GM12864 (cell line): ENCODE results near the gene ARNT2.
"Not testable (repeated sequence)": the region's sequence is repeated elsewhere in the genome, so short reads cannot be mapped to it uniquely, and the experiment has no call there.

Experiments used
- DNase-seq: peaks from one replicate; pipeline ENCODE4 v3.0.0-alpha.2; 2011; ENCODE audit warnings: low read depth
- H3K4me3 ChIP-seq: 2 replicates; pipeline ENCODE4 v1.5.1; 2011; ENCODE audit warnings: mild to moderate bottlenecking, low read depth, low read length, control low read depth
- TF ChIP-seq, protein P1 (sequence below): IDR thresholded peaks from 2 replicates; pipeline ENCODE4 v1.5.1; 2011; ENCODE audit warnings: low read depth, mild to moderate bottlenecking, moderate library complexity, low read length, control low read depth, inconsistent platforms; ENCODE audit errors: missing control alignments

Gene ARNT2

GRCh38 chr15:80507638-80508316 lies 103.6 kb downstream of the ARNT2 start:
- DNase-seq = no peak
- no peak overlapping the region for H3K4me3 ChIP-seq
- TF ChIP-seq, protein P1, sequence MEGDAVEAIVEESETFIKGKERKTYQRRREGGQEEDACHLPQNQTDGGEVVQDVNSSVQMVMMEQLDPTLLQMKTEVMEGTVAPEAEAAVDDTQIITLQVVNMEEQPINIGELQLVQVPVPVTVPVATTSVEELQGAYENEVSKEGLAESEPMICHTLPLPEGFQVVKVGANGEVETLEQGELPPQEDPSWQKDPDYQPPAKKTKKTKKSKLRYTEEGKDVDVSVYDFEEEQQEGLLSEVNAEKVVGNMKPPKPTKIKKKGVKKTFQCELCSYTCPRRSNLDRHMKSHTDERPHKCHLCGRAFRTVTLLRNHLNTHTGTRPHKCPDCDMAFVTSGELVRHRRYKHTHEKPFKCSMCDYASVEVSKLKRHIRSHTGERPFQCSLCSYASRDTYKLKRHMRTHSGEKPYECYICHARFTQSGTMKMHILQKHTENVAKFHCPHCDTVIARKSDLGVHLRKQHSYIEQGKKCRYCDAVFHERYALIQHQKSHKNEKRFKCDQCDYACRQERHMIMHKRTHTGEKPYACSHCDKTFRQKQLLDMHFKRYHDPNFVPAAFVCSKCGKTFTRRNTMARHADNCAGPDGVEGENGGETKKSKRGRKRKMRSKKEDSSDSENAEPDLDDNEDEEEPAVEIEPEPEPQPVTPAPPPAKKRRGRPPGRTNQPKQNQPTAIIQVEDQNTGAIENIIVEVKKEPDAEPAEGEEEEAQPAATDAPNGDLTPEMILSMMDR = no peak

DNA sequence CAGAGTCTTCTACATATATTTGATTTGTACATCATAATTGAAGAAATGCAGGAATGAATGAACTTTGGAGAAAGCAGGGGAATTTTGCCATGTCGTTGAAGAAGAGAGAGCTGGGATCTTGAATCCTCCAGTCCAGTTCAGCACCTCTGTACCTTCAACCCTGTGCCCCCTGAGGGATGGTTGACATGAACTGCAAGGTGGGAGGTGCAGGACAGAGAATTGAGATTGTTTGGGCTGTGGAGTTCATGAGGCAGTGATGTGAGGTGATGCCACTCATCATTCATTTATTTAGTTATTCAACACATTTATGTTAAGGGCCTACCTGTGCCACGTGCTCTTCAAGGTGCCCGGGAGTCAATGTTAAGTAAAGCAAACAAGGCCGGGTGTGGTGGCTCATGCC lies 104.6 kb downstream of the ARNT2 start:
- no peak for DNase-seq
- H3K4me3 ChIP-seq = no peak overlapping the region
- TF ChIP-seq, protein P1 = no peak

DNA sequence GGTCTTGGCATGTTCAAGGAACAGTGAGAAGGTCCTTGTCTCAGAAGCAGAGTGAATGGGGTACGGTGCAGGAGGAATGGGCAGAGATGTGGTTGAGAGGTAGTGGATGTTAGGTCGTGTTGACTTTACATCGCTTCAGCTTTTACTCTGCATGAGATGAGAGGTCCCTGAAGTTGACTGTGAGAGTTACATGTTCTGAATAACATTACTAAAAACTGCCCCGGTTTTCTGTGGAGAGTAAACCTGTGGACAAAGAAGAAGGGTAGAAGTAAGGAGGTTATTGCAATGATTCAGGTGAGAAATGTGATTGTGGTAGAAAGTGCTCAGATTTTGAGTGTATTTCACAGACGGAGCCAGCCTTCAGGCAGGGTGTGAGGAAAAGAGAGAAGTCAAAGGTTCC lies 105.6 kb downstream of the ARNT2 start:
- no peak for DNase-seq
- no peak overlapping the region for H3K4me3 ChIP-seq
- TF ChIP-seq, protein P1 = no peak

- not testable (repeated sequence) for DNase-seq, H3K4me3 ChIP-seq
Measured at GRCh38 chr15:80510985-80511384, 106.8 kb downstream of the ARNT2 start.

DNA sequence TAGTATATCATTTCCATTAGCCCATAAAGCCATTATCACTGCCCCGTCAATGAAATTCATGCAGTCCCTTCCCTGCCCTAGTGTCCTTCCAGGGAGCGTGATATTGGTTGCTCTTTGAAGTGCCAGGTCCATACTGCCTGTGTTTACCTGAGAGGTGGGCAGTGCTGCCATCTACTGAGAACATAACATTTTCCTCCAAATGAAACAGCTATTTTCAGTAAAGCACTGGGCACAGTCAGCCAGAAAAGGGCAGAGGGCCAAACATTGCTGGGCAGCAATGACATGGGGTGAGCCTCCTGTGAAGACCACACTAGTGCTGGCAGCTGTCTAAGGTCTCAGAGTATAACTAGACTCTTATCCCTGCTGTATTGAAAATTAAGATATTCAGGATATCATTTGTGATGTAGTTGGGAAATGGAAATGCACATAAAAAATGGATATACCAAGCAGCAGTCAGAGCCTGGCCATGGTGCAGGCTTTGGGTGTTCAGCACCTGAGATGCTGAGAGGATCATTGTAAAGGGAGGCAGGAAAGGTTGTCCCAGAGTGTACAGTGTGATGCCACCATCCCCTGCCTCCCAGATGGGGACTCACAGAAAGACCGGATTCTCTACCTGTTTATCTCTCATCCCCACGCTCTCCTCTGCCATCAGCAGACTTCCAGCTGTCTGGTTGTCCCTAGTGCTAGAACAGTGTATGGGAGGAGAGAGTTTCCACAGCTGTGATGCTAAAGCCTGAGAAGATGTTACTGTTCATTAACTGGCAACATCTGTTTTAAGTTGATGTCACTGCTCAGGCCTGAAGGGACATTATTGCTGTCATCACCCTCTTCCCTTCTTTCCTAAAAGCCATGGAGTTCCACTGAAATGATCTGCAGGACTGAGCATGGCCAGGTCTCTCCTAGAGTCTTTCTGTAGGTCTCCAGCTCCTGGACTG lies 108.8 kb downstream of the ARNT2 start:
- TF ChIP-seq, protein P1 = no peak
- no peak for DNase-seq
- H3K4me3 ChIP-seq = no peak overlapping the region

- DNase-seq = no peak
- TF ChIP-seq, protein P1 = no peak
- H3K4me3 ChIP-seq = no peak overlapping the region
Measured at GRCh38 chr15:80514071-80514780, 110.0 kb downstream of the ARNT2 start.

GRCh38 chr15:80517290-80517689 lies 113.1 kb downstream of the ARNT2 start:
- no peak for DNase-seq
- TF ChIP-seq, protein P1 = no peak
- H3K4me3 ChIP-seq = no peak overlapping the region
